Retinal pigment epithelial cell (primary cell): ENCODE data around the gene DUOX1.
A peak's percentile ranks its signal among the peaks of the same experiment; 100 is the strongest.

ENCODE experiments used
- DNase-seq: peaks from one replicate; pipeline ENCODE4 v3.0.0-alpha.2; 2010; ENCODE audit warnings: low read depth
- H3K4me3 ChIP-seq: 2 replicates; pipeline ENCODE4 v1.5.1; 2011; ENCODE audit warnings: mild to moderate bottlenecking, low read length, control low read depth, moderate library complexity
- CTCF ChIP-seq: conservative IDR thresholded peaks from 2 replicates; pipeline ENCODE4 v1.5.1; 2011; ENCODE audit warnings: low read depth, low read length, control low read depth, inconsistent platforms

Gene DUOX1

GRCh38 chr15:45169608-45170480 is 40.0 kb downstream of the DUOX1 start:
- TF ChIP-seq CTCF, result no peak
- no peak for DNase-seq
- H3K4me3 ChIP-seq, result no peak overlapping the region

GRCh38 chr15:45171912-45172311 is 42.1 kb downstream of the DUOX1 start:
- no peak for DNase-seq
- no peak overlapping the region for H3K4me3 ChIP-seq
- no peak for TF ChIP-seq CTCF

DNA sequence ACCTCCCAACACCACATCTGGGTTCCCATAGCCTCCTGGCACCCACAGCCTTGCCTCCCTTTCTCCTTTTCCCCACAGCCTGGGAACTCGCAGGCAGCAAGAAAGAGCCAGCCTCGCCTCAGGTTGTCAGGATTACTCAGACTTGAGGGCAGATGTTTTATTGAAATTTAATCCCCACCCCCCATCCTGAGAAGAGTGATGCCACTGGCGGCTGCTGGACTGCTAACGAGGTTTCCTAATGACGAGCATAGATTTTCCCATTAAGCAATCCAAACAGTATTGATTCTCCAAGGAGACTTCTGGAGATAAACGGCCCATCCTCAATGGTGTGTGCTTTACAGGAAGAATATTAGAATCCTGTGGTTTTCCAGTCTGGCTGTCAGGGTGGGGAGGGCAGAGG is 44.3 kb downstream of the DUOX1 start:
- no peak overlapping the region for H3K4me3 ChIP-seq
- no peak for DNase-seq
- no peak for TF ChIP-seq CTCF

GRCh38 chr15:45174577-45174976 is 44.8 kb downstream of the DUOX1 start:
- DNase-seq, result no peak
- TF ChIP-seq CTCF, result no peak
- no peak overlapping the region for H3K4me3 ChIP-seq

DNA sequence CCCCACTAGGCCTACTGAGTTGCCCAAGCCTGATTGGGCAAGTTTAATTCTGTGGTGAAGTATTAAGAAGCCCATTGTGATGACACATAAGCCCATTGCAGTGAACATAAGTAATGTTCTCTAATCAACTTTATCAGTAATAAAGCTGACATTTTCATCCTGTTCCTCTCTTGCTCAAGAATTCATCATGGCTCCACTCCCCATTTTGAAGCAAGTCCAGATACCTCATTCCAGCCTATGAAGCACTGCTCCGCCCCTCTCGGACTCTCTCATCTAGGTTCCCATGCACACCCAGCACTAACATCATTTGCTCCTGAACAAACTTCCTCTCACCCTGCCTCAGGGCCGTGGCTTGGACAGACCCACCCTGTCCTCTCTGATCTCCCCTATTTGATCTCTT is 47.5 kb downstream of the DUOX1 start:
- TF ChIP-seq CTCF, result no peak
- no peak for DNase-seq

DNA sequence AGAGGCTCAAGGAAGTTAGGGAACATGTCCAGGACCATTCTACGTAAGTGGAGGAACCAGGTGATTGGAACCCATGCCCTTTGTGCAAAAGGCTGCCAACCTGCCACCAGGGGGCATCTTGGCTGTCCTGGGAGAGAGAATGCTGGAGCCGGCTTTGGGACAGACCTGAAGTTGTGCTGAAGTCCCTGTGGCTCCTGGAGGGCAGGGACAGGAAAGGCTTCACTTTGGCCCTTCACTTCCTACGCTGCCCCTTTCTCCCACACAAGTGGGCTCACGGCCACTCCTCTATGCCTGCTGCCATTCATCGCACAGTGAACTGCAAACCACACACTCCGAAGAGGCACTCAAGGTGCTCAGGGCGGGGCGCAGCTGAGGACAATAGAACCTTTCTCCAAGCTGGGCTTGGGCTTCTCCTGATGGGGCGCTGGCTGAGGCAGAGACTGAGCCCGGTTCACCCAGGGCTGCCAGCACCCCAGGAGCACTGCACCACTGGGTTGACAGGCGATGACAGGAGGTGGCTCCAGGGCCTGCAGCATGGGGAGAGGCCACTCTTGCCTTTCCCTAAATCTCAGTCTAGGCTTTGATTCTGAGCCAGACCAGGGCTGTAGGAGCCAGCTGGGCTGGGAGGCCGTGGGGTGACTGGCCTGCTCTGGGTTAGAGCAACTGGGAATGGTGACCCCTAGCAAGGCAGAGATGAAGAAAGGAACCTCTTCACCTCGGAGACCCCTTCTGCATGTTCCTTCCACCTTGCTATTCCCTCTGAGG is 49.6 kb downstream of the DUOX1 start:
- DNase-seq, result no peak
- H3K4me3 ChIP-seq, result no peak overlapping the region
- TF ChIP-seq CTCF, result peak; percentile 65

More for the DNA sequence above, 47.5 kb downstream of the DUOX1 start:
- H3K4me3 ChIP-seq, result no peak overlapping the region
